PC-3 (cell line): ENCODE data around the gene NFKBIL1. TPM values are rescaled to one million over a fixed set of nuclear protein-coding genes. Genes with fewer than 3 reads are reported as not detected.

Experiments
- ATAC-seq: fragments of 200-7000 bp; cut with Tn5 transposase; 2 replicates; pipeline ENCODE4 v1.9.1; 2020; ENCODE audit warnings: mild to moderate bottlenecking, moderate library complexity
- BruUV-seq: library from RNA; stranded (reverse); fragments of 400-500 nt; replicated peaks from 2 replicates; lab custom pipeline; 2021; lab: Mats Ljungman, UMichigan
- CTCF ChIA-PET: fragments of 300-600 bp; sonication (Branson Sonifier 250); formaldehyde crosslinking; loops from one replicate; lab custom pipeline; 2022; ENCODE audit warnings: antibody characterized with exemption; lab: Charles Lee
- POLR2A ChIA-PET: fragments of 300-600 bp; sonication (Branson Sonifier 250); formaldehyde crosslinking; loops from one replicate; lab custom pipeline; 2022; ENCODE audit warnings: antibody characterized with exemption; ENCODE audit not compliant: unreplicated experiment; lab: Charles Lee
- DNase-seq: peaks from one replicate; pipeline ENCODE4 v3.0.0-alpha.2; 2015
- H2AFZ ChIP-seq: fragments of 300-600 bp; sonication (generic); 2 replicates; pipeline ENCODE4 v1.6.0; 2016; ENCODE audit warnings: antibody characterized with exemption, low read length
- H3F3A ChIP-seq: fragments of 300-600 bp; sonication (generic); one replicate; pipeline ENCODE4 v1.6.0; 2017; ENCODE audit warnings: antibody characterized with exemption, low read length, control low read depth, mild to moderate bottlenecking; ENCODE audit not compliant: unreplicated experiment
- H3K27ac ChIP-seq: fragments of 300-600 bp; sonication (generic); 2 replicates; pipeline ENCODE4 v1.5.1; 2016; ENCODE audit warnings: mild to moderate bottlenecking, low read length
- H3K27me3 ChIP-seq: fragments of 300-600 bp; sonication (generic); 2 replicates; pipeline ENCODE4 v1.6.1; 2016; ENCODE audit warnings: low read length, mixed read lengths
- H3K36me3 ChIP-seq: fragments of 300-600 bp; sonication (generic); 2 replicates; pipeline ENCODE4 v1.6.1; 2016; ENCODE audit warnings: low read depth, mixed run types, low read length, mixed read lengths
- H3K4me1 ChIP-seq: fragments of 300-600 bp; sonication (generic); 2 replicates; pipeline ENCODE4 v1.5.1; 2016; ENCODE audit warnings: low read length; ENCODE audit not compliant: insufficient read depth
- H3K4me2 ChIP-seq: fragments of 300-600 bp; sonication (generic); 2 replicates; pipeline ENCODE4 v1.6.0; 2016; ENCODE audit warnings: low read length
- H3K4me3 ChIP-seq: fragments of 300-600 bp; sonication (generic); 2 replicates; pipeline ENCODE4 v1.5.1; 2016; ENCODE audit warnings: mild to moderate bottlenecking, low read length, mixed read lengths
- H3K79me2 ChIP-seq: fragments of 300-600 bp; sonication (generic); 2 replicates; pipeline ENCODE4 v1.6.1; 2017; ENCODE audit warnings: low read length, mixed read lengths
- H3K9ac ChIP-seq: fragments of 300-600 bp; sonication (generic); 2 replicates; pipeline ENCODE4 v1.6.0; 2016; ENCODE audit warnings: mild to moderate bottlenecking, low read length
- H3K9me2 ChIP-seq: fragments of 300-600 bp; sonication (generic); replicated peaks from 2 replicates; pipeline ENCODE4 v1.6.1; 2016; ENCODE audit warnings: mixed run types, low read length, mixed read lengths
- H3K9me3 ChIP-seq: fragments of 300-600 bp; sonication (generic); 2 replicates; pipeline ENCODE4 v1.6.1; 2016; ENCODE audit warnings: low read length, mixed read lengths
- H4K20me1 ChIP-seq: fragments of 300-600 bp; sonication (generic); 2 replicates; pipeline ENCODE4 v1.6.1; 2016; ENCODE audit warnings: low read length, mixed read lengths
- CTCF ChIP-seq: fragments of 300-600 bp; sonication (generic); conservative IDR thresholded peaks from 2 replicates; pipeline ENCODE4 v1.5.1; 2017; ENCODE audit warnings: antibody characterized with exemption, low read depth, mild to moderate bottlenecking, low read length
- EZH2 ChIP-seq: fragments of 300-600 bp; sonication (generic); IDR thresholded peaks from one replicate; pipeline ENCODE4 v1.6.1; 2017; ENCODE audit warnings: antibody characterized with exemption, mild to moderate bottlenecking, low read length; ENCODE audit not compliant: unreplicated experiment
- EZH2phosphoT487 ChIP-seq: fragments of 300-600 bp; sonication (generic); IDR thresholded peaks from 2 replicates; pipeline ENCODE4 v1.6.1; 2018; ENCODE audit warnings: mild to moderate bottlenecking, antibody characterized with exemption, low read length, borderline replicate concordance
- intact Hi-C: fragments of 100-400 bp; cut with micrococcal nuclease; formaldehyde crosslinking; loops from 2 replicates; pipeline ENCODE4 v1.9.0; 2023
- total RNA-seq: library from RNA; depleted of rRNA; stranded (reverse); fragments of >200 nt; gene quantifications from 2 replicates; pipeline ENCODE4 v1.2.3, GENCODE V29; 2014

The NFKBIL1 gene
- total RNA-seq, 1 experiment from 2014 or later, result 38.2 TPM

GRCh38 chr6:31530659-31531058 is 16.7 kb upstream of the NFKBIL1 start:
- intact Hi-C loops, result no loop called here
- H3K4me2 ChIP-seq, result no peak overlapping the region
- POLR2A ChIA-PET, result no interaction called here
- H3K9me3 ChIP-seq, result no peaks in the 10 kb centered on the region
- no TSS peak for BruUV-seq
- ATAC-seq, result no peak
- H3K27ac ChIP-seq, result no peak overlapping the region
- H3K4me3 ChIP-seq, result no peak overlapping the region
- H3K36me3 ChIP-seq, result peaks cover 57% of the 10 kb centered on the region
- CTCF ChIA-PET, result no interaction called here
- peaks cover 17% of the 10 kb centered on the region for H4K20me1 ChIP-seq
- H2AFZ ChIP-seq, result no peak overlapping the region
- DNase-seq, result no peak
- H3K9ac ChIP-seq, result no peak overlapping the region
- peaks cover 7% of the 10 kb centered on the region for H3K4me1 ChIP-seq
- no peaks in the 10 kb centered on the region for H3K9me2 ChIP-seq
- H3K79me2 ChIP-seq, result peaks cover 9% of the 10 kb centered on the region
- no peaks in the 10 kb centered on the region for H3K27me3 ChIP-seq
- no peaks in the 10 kb centered on the region for H3F3A ChIP-seq
- no peak for TF ChIP-seq EZH2phosphoT487
- no peak for TF ChIP-seq EZH2
- no peak for TF ChIP-seq CTCF

GRCh38 chr6:31531162-31531561 is 16.2 kb upstream of the NFKBIL1 start:
- intact Hi-C loops, result no loop called here
- ChIA-PET CTCF (no interaction called here), POLR2A (no interaction called here)
- Histone ChIP-seq H3K4me2 (no peak overlapping the region), H3K9me2 (no peaks in the 10 kb centered on the region), H3F3A (no peaks in the 10 kb centered on the region), H3K9me3 (no peaks in the 10 kb centered on the region), H4K20me1 (peaks cover 22% of the 10 kb centered on the region), H3K36me3 (peaks cover 62% of the 10 kb centered on the region), H3K9ac (no peak overlapping the region), H3K27ac (no peak overlapping the region), H3K27me3 (no peaks in the 10 kb centered on the region), H2AFZ (no peak overlapping the region), H3K4me3 (no peak overlapping the region), H3K4me1 (peaks cover 2% of the 10 kb centered on the region), H3K79me2 (peaks cover 14% of the 10 kb centered on the region)
- BruUV-seq, result no TSS peak
- TF ChIP-seq CTCF, result no peak
- TF ChIP-seq EZH2phosphoT487, result no peak
- no peak for TF ChIP-seq EZH2
- no peak for DNase-seq
- no peak for ATAC-seq

- Histone ChIP-seq H3F3A (no peaks in the 10 kb centered on the region), H3K36me3 (peaks cover 68% of the 10 kb centered on the region), H4K20me1 (peaks cover 28% of the 10 kb centered on the region), H3K9ac (no peak overlapping the region), H3K4me1 (no peaks in the 10 kb centered on the region), H2AFZ (no peak overlapping the region), H3K9me2 (no peaks in the 10 kb centered on the region), H3K27me3 (no peaks in the 10 kb centered on the region), H3K79me2 (peaks cover 22% of the 10 kb centered on the region), H3K4me2 (no peak overlapping the region), H3K27ac (no peak overlapping the region), H3K9me3 (no peaks in the 10 kb centered on the region), H3K4me3 (no peak overlapping the region)
- DNase-seq (no peak), ATAC-seq (no peak)
- TF ChIP-seq EZH2, result no peak
- no peak for TF ChIP-seq EZH2phosphoT487
- no TSS peak for BruUV-seq
- ChIA-PET POLR2A (no interaction called here), CTCF (no interaction called here)
- intact Hi-C loops, result no loop called here
Measured at GRCh38 chr6:31531771-31532643, 15.4 kb upstream of the NFKBIL1 start.
